Prostate gland (tissue), 2 donors: ENCODE data around the gene FIBCD1. TPM values are rescaled to one million over a fixed set of nuclear protein-coding genes. Genes with fewer than 3 reads are reported as not detected.

Source experiments
- DNase-seq: peaks from one replicate; pipeline ENCODE4 v3.0.0-alpha.2; 2019; ENCODE audit warnings: low spot score
- H3K27ac ChIP-seq, 2 donors: fragments of 200-600 bp; sonication (generic); 2 replicates each; pipeline ENCODE4 v1.5.1; 2017 to 2019
- H3K27me3 ChIP-seq: fragments of 200-600 bp; sonication (generic); replicated peaks from 2 replicates; pipeline ENCODE4 v1.5.1; 2019; ENCODE audit not compliant: insufficient read depth
- H3K36me3 ChIP-seq, 2 donors: fragments of 200-600 bp; sonication (generic); 1 replicate in 1 of 2; 2 replicates in 1 of 2; pipeline versions ENCODE4 v1.5.1 to v1.8.1; 2017 to 2019
- H3K4me1 ChIP-seq: fragments of 200-600 bp; sonication (generic); replicated peaks from 2 replicates; pipeline ENCODE4 v1.5.1; 2019
- H3K4me3 ChIP-seq, 2 donors: fragments of 200-600 bp; sonication (generic); 2 replicates each; pipeline ENCODE4 v1.5.1; 2017 to 2019
- H3K9me3 ChIP-seq: fragments of 200-600 bp; sonication (generic); 2 replicates; pipeline ENCODE4 v1.5.1; 2017
- POLR2A ChIP-seq: fragments of 450-650 bp; IDR thresholded peaks from one replicate; pipeline ENCODE4 v1.6.1; 2016; ENCODE audit warnings: antibody characterized with exemption, mild to moderate bottlenecking
- POLR2AphosphoS5 ChIP-seq: sonication (generic); formaldehyde crosslinking; IDR thresholded peaks from one replicate; pipeline ENCODE4 v1.6.1; 2017; ENCODE audit warnings: antibody characterized with exemption
- WGBS: methylation state at CpG from one replicate; pipeline ENCODE4 v1.1.5; 2018; 5-methylcytosine and 5-hydroxymethylcytosine counted together
- intact Hi-C: fragments of 100-400 bp; cut with DNase I; formaldehyde crosslinking; loops from one replicate; pipeline ENCODE4 v1.14.2; 2022
- total RNA-seq, 2 donors: library from RNA; depleted of rRNA; stranded (reverse); fragments of >200 nt; gene quantifications; one replicate each; pipeline ENCODE4 v1.1.0, GENCODE V29; 2016
- TF ChIP-seq, protein P1 (sequence below), 4 experiments: fragments of 200-600 bp in 2 of 4; fragments of 450-650 bp in 2 of 4; sonication (generic) in 2 of 4; IDR thresholded peaks; 1 replicate in 3 of 4; 2 replicates in 1 of 4; pipeline ENCODE4 v1.5.1; 2016 to 2019; ENCODE audit warnings: antibody characterized with exemption in 4 of 4, mild to moderate bottlenecking in 2 of 4, moderate library complexity in 2 of 4

The FIBCD1 gene
- total RNA-seq, 2 donors from 2014 or later: 0.36 to 13.2 TPM

DNA sequence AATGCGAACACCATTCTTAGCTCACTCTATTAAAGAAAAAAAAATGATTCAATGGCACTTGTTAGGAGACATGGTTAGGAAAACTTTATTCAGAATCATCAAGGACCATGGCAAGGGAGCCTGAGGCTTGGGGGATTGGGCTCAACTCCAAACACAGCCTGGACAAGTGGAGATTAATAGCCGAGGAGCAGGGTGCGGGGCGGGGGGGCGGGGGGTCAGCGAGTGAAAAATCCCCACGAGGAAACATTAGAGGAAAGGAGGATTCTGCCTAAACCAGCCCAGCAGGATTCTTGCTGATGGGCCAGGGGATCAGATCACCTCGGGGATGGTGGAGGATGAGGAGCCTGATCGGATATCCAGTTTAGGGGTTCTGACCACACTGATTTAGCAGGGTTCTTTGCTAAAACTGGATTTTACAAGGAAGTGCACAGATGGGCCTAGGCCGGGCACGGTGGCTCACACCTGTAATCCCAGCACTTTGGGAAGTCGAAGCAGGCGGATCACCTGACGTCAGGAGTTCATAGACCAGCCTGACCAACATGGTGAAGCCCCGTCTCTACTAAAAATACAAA, 24.4 kb upstream of the FIBCD1 start:
- WGBS: 63% methylated on average over 15 of the region's 15 CpGs
- intact Hi-C loops: no loop called here
- TF ChIP-seq POLR2A (no peak), POLR2AphosphoS5 (no peak)
- TF ChIP-seq, protein P1, sequence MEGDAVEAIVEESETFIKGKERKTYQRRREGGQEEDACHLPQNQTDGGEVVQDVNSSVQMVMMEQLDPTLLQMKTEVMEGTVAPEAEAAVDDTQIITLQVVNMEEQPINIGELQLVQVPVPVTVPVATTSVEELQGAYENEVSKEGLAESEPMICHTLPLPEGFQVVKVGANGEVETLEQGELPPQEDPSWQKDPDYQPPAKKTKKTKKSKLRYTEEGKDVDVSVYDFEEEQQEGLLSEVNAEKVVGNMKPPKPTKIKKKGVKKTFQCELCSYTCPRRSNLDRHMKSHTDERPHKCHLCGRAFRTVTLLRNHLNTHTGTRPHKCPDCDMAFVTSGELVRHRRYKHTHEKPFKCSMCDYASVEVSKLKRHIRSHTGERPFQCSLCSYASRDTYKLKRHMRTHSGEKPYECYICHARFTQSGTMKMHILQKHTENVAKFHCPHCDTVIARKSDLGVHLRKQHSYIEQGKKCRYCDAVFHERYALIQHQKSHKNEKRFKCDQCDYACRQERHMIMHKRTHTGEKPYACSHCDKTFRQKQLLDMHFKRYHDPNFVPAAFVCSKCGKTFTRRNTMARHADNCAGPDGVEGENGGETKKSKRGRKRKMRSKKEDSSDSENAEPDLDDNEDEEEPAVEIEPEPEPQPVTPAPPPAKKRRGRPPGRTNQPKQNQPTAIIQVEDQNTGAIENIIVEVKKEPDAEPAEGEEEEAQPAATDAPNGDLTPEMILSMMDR (IDR thresholded peaks at IDR 0.05): no peak
- H3K4me1 ChIP-seq: no peaks in the 10 kb centered on the region
- no peak overlapping the region for H3K4me3 ChIP-seq
- no peak for DNase-seq
- H3K9me3 ChIP-seq: no peaks in the 10 kb centered on the region
- H3K36me3 ChIP-seq: no peaks in the 10 kb centered on the region
- H3K27ac ChIP-seq: no peak overlapping the region
- H3K27me3 ChIP-seq: no peaks in the 10 kb centered on the region

DNA sequence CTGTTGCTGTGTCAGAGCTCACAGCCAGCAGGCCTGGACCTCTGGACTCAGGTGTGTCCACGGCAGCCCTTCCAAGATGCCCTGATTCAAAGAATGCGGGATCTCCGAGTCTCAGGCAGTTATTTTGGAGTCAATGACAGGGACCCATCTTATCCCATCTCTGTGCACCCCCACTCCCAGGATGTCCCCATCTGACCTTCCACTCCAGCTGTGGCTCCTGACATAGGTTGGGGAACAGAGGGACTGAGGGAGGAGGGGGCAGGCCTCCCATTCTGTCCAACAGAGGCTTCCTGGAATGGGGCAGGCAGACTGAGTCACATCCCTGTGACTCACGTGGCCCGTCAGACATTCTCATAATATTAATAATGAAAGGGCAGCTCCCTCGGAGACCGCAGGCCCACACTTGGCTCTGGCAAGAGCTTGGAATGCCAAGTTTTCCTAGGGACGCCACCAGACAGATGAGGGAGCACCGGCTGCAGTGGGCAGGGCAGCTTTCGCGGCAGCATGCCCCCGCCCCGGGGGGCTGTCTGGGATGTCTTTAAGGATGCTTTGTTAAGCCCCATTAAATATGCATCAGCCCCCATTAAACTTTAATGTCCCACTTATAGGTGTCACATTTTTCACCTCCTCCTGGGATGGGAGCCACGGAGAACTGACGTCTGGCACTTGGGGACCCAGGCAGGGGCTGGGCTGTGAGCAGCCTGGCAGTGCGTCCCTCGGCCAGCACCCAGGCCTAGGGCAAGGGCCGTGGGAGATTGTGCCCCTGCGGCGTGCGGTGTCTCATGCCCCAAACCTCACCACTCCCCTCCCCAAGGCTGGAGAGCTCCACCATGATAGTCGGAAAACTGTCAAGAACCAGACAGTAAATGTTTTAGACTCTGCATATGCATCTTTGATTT, 23.6 kb upstream of the FIBCD1 start:
- no peak overlapping the region for H3K4me3 ChIP-seq
- H3K9me3 ChIP-seq: no peaks in the 10 kb centered on the region
- H3K4me1 ChIP-seq: no peaks in the 10 kb centered on the region
- TF ChIP-seq, protein P1 (IDR thresholded peaks at IDR 0.05): no peak
- TF ChIP-seq POLR2AphosphoS5 (peak; percentile 42), POLR2A (peak; percentile 17)
- no peaks in the 10 kb centered on the region for H3K36me3 ChIP-seq
- H3K27ac ChIP-seq: no peak overlapping the region
- intact Hi-C loops: no loop called here
- 20% methylated on average over 22 of the region's 22 CpGs for WGBS
- DNase-seq: no peak
- H3K27me3 ChIP-seq: no peaks in the 10 kb centered on the region

DNA sequence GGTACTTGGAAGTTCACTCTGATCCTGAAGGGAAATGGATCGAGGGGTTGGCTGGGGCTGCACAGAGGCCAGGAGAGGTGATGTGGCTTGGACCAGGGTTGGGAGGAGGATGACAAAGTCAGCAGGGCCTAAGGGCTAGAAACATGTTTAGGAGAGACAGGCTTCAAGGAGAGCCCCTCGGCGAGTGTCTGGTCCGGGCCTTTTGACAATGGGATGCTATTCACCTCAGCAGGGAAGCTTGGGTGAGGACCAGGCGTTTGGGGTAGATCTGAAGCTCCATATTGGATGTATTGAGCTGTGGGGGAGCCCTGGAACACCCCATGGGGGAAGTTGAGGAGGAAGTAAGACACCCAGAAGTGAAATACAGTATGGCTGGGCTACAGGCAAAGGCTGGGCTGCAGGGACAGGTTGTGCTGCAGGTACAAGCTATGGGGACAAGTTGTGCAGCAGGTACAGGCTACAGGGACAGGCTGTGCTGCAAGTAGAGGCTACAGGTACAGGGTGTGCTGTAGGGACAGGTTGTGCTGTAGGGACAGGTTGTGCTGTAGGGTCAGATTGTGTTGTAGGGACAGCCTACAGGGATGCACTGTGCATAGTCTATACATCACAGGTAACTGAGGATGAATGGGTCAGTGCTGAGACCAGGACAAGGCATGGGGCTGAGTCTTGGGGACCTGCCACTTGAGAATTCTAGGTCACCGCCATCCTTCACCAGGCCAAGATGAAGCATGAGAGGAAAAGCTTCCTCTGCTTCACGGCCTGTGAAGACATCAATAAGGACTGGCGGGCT, 22.7 kb upstream of the FIBCD1 start:
- Histone ChIP-seq H3K4me1 (no peaks in the 10 kb centered on the region), H3K27ac (no peak overlapping the region), H3K9me3 (no peaks in the 10 kb centered on the region), H3K36me3 (no peaks in the 10 kb centered on the region), H3K27me3 (no peaks in the 10 kb centered on the region), H3K4me3 (no peak overlapping the region)
- WGBS: 98% methylated on average over 8 of the region's 8 CpGs
- intact Hi-C loops: no loop called here
- TF ChIP-seq POLR2AphosphoS5: no peak
- TF ChIP-seq, protein P1 (IDR thresholded peaks at IDR 0.05): no peak
- no peak for TF ChIP-seq POLR2A
- no peak for DNase-seq

DNA sequence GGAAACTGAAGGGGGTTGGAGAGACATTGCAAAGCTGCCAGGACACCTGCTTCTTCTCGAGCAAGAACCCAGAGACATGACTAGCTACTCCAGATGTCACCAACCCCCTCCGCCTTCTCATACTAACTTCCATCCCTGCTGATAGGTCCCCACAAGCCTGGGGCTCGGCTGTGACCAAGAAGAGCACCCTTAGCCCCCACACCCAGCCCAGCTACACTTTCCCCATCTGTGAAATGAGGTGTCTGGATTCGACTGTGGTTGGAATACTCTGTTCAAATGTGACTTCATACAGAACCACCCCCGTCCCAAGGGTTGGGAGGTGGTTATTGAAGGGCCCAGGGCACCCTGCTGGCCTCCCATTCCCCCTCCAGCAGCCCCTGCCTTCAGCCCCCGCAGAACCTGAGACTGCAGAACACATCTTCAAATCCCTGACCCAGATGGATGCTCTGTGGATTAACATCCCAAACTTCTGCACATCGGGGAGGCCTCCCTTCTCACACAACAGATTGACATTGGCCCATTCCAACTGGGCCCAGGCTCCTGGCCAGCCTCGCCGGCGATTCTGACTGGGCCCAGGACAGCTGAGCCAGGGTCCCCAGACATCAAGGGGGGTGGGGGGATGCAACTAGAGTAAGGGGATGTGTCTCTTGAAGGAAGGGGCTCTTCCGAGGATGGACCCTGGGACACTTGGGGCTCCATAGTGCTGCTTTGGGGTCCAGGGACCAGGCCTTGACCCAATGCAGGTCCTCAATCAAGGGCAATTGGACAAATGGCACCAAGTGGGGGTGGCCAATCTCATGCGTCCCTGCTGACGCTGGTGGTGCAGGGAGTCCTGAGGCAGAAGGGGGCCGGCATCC, 21.7 kb upstream of the FIBCD1 start:
- Histone ChIP-seq H3K4me1 (no peaks in the 10 kb centered on the region), H3K27ac (no peak overlapping the region), H3K27me3 (no peaks in the 10 kb centered on the region), H3K4me3 (no peak overlapping the region), H3K9me3 (no peaks in the 10 kb centered on the region), H3K36me3 (no peaks in the 10 kb centered on the region)
- no peak for TF ChIP-seq POLR2AphosphoS5
- TF ChIP-seq, protein P1 (IDR thresholded peaks at IDR 0.05): no peak
- TF ChIP-seq POLR2A: no peak
- intact Hi-C loops: no loop called here
- 91% methylated on average over 14 of the region's 14 CpGs for WGBS
- no peak for DNase-seq
